Activated naive CD8-positive, alpha-beta T cell treated with anti-CD3 and anti-CD28 coated beads, Interleukin-2, amount 10 ng/mL, durations not matched to agents 7 days and 5 days (primary cell): Measurements from ENCODE around the gene BRMS1L. TPM values are rescaled to one million over a fixed set of nuclear protein-coding genes. Genes with fewer than 3 reads are reported as not detected.

ENCODE experiments used
- ATAC-seq: fragments of 150-1000 bp; cut with Tn5 transposase; one replicate; pipeline ENCODE4 v1.10.0; 2021; ENCODE audit warnings: low read depth, moderate library complexity
- POLR2A ChIA-PET: fragments of 350-600 bp; sonication (Branson Sonifier 250); formaldehyde crosslinking; loops from one replicate; lab custom pipeline; 2021; ENCODE audit warnings: antibody characterized with exemption; lab: Charles Lee
- DNase-seq: peaks from one replicate; pipeline ENCODE4 v3.0.0; 2021
- H3K27ac Mint-ChIP-seq: one replicate; pipeline ENCODE4 v1.8.0; 2022; ENCODE audit warnings: mild to moderate bottlenecking, mixed read lengths
- H3K27me3 Mint-ChIP-seq: one replicate; pipeline ENCODE4 v1.8.0; 2022; ENCODE audit warnings: mild to moderate bottlenecking, moderate library complexity, mixed read lengths
- H3K36me3 Mint-ChIP-seq: one replicate; pipeline ENCODE4 v1.8.0; 2021; ENCODE audit warnings: mild to moderate bottlenecking, mixed read lengths
- H3K4me1 Mint-ChIP-seq: one replicate; pipeline ENCODE4 v1.8.0; 2021; ENCODE audit warnings: mixed read lengths
- H3K4me3 Mint-ChIP-seq: one replicate; pipeline ENCODE4 v1.8.0; 2022; ENCODE audit warnings: mild to moderate bottlenecking, moderate library complexity, mixed read lengths
- H3K9me3 Mint-ChIP-seq: one replicate; pipeline ENCODE4 v1.8.0; 2021; ENCODE audit warnings: mixed read lengths
- total RNA-seq, 2 experiments: library from RNA; stranded (reverse); gene quantifications; one replicate each; pipeline ENCODE4 v1.2.3, GENCODE V29; 2021

The BRMS1L gene
- total RNA-seq, 2 experiments from 2014 or later = 5.0 to 7.8 TPM

DNA sequence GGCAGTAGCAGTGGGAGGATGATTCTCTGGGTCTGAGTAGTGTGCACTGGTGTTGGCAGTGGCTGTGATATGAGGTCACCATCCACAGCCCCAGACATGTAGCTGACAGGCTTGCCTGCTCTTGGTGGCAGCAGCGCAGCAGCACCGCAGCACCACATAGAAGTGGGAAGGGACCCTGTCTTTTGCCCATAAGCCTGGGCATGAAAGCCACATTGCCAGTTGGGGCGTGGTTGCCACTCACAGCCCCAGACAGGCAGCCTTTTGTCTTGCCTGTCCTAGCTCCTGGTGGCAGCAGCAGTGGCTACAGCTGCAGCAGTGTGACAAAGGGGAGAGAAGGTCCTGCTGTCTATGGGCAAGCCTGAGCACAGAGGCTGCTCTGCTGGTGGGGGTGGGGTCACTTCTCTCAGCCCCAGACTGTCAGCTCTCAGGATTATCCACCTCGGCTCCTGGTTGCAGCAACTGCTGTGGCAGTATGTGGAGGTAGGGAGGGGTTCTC lies 71.5 kb downstream of the BRMS1L start:
- H3K4me1 Mint-ChIP-seq = peaks cover 2% of the 10 kb centered on the region
- no peak overlapping the region for H3K4me3 Mint-ChIP-seq
- DNase-seq (no peak), ATAC-seq (no peak)
- H3K27ac Mint-ChIP-seq = no peak overlapping the region
- no peaks in the 10 kb centered on the region for H3K27me3 Mint-ChIP-seq
- peaks cover 21% of the 10 kb centered on the region for H3K9me3 Mint-ChIP-seq
- POLR2A ChIA-PET = no interaction called here
- peaks cover 7% of the 10 kb centered on the region for H3K36me3 Mint-ChIP-seq

DNA sequence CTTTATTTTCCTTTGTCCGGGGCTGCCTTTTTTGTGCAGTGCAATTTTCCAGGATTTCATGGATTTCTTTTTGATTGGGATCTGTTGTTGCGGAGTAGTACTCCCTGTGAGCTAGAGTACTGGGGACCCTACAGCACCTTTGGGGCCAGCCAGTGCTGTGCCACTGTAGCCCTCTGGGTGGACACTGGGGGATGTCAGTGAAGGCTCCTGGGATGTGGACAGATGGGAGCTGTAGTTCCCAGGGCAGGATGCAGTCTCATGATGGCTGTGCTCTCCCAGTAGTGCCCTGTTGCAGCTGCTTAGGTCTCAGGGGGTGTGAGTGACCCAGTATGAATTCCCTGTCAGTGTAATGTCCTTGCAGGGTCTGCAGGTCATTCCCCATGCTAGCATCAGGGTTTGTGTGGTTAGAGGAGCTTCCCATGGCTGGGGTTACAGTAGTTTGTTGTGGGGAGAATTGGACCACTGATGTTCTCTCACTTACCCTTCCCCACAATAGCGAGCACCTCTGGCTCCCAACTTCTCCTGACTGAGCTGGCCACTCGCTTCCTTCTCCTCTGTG lies 72.2 kb downstream of the BRMS1L start:
- Mint-ChIP-seq H3K9me3 (peaks cover 20% of the 10 kb centered on the region), H3K4me1 (peaks cover 2% of the 10 kb centered on the region)

DNA sequence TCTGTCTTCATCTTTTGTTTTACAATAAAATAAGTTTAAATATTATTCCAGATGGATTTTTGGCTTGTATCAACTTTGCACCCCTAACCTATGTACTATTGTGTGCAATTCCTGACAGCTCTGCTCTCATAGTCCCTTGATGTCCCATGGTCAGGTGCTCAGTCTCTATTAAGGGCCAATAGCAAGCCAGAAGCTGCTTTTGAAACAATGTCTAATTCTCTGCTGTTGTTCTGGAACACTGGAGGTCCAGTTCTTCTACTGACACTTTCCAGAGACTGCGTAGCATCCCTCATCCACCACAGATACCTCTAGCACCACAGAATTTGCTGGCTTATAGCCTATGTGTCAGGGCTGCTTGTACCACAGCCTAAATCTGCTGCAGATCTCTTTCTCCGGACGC lies 74.6 kb downstream of the BRMS1L start:
- POLR2A ChIA-PET = no interaction called here
- Mint-ChIP-seq H3K4me1 (peaks cover 2% of the 10 kb centered on the region), H3K4me3 (no peak overlapping the region), H3K27me3 (peaks cover 2% of the 10 kb centered on the region), H3K27ac (no peak overlapping the region), H3K36me3 (peaks cover 2% of the 10 kb centered on the region), H3K9me3 (peaks cover 6% of the 10 kb centered on the region)
- DNase-seq (no peak), ATAC-seq (no peak)

More for the DNA sequence above, 72.2 kb downstream of the BRMS1L start:
- POLR2A ChIA-PET = no interaction called here
- DNase-seq = no peak
- no peak for ATAC-seq
- H3K36me3 Mint-ChIP-seq = peaks cover 5% of the 10 kb centered on the region
- no peaks in the 10 kb centered on the region for H3K27me3 Mint-ChIP-seq
- H3K27ac Mint-ChIP-seq = no peak overlapping the region
- no peak overlapping the region for H3K4me3 Mint-ChIP-seq

DNA sequence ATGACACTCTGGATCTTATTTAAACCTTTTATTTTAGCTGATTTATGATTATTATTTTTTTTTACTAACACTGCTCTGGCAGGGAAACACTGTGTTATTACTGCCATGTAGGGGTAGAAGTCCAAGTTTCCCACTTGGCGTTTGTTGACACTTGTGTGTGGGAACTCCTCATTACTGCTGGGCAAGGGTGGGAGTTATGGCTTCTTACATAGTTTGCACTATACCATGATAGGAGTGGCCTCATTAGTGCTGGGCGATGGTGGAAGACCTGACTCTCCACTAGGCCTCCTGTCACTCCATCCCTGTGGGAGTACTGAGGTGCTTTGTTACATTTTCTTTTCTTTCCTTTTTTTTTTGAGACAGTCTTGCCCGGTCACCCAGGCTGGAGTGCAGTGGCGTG lies 83.5 kb downstream of the BRMS1L start:
- no peaks in the 10 kb centered on the region for H3K9me3 Mint-ChIP-seq
- ATAC-seq (no peak), DNase-seq (no peak)
- H3K4me1 Mint-ChIP-seq = no peaks in the 10 kb centered on the region
- H3K27me3 Mint-ChIP-seq = peaks cover 6% of the 10 kb centered on the region
- no peak overlapping the region for H3K4me3 Mint-ChIP-seq
- H3K27ac Mint-ChIP-seq = no peak overlapping the region
- POLR2A ChIA-PET = no interaction called here
- no peaks in the 10 kb centered on the region for H3K36me3 Mint-ChIP-seq

DNA sequence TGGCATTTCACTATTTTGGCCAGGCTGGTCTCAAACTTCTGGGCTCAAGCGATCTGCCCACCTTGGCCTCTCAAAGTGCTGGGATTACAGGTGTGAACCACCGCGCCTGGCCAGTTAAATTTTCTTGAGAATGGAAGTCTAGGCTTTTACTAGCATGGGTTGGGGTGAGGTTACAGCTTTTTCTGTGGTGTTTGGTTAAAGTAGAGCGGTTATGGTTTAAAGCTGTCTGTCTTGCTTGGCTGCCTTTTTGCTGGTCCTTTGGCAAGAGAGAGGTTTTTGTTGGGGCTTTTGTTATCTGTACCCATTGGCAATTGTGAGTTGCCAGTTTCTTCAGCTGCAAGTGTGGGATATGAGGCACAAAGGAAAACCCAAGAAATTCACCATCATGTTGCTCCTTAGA lies 84.1 kb downstream of the BRMS1L start:
- DNase-seq (no peak), ATAC-seq (no peak)
- Mint-ChIP-seq H3K27ac (no peak overlapping the region), H3K4me1 (no peaks in the 10 kb centered on the region), H3K4me3 (no peak overlapping the region), H3K36me3 (no peaks in the 10 kb centered on the region), H3K9me3 (no peaks in the 10 kb centered on the region), H3K27me3 (peaks cover 6% of the 10 kb centered on the region)
- POLR2A ChIA-PET = no interaction called here

DNA sequence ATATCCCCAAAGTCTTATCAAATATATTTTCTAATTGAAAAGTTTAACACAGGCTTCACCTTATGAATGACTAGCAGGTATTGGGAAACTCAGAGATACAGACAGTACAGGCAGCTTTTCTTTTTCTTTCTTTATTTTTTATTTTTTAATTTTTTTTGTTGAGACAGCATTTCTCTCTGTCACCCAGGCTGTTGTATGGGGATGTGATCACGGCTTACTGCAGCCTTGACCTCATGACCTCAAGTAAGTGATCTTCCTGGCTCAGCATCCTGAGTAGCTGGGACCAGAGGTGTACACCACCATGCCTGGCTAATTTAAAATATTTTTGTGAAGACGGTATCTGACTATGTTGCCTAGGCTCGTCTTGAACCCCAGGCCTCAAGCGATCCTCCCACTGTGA lies 85.0 kb downstream of the BRMS1L start:
- POLR2A ChIA-PET = no interaction called here
- no peak for DNase-seq
- no peak for ATAC-seq
- Mint-ChIP-seq H3K9me3 (no peaks in the 10 kb centered on the region), H3K4me1 (no peaks in the 10 kb centered on the region), H3K36me3 (no peaks in the 10 kb centered on the region), H3K4me3 (no peak overlapping the region), H3K27ac (no peak overlapping the region), H3K27me3 (peaks cover 6% of the 10 kb centered on the region)

DNA sequence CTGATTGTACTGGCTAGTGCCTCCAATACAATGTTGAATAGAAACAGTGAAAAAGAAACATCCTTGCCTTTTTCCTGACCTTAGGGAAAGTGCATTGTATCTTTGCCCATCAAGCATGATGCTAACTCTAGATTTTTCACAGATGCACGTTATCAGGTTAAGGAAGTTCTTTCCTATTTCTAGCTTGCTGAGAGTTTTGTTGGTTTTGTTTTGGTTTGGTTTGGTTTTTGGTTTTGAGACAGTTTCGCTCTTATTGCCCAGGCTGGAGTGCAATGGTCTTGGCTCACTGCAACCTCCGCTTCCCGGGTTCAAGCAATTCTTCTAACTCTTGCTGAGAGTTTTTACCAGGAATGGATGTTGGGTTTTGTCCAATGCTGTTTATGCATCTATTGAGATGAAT lies 89.0 kb downstream of the BRMS1L start:
- H3K27me3 Mint-ChIP-seq = peaks cover 4% of the 10 kb centered on the region

DNA sequence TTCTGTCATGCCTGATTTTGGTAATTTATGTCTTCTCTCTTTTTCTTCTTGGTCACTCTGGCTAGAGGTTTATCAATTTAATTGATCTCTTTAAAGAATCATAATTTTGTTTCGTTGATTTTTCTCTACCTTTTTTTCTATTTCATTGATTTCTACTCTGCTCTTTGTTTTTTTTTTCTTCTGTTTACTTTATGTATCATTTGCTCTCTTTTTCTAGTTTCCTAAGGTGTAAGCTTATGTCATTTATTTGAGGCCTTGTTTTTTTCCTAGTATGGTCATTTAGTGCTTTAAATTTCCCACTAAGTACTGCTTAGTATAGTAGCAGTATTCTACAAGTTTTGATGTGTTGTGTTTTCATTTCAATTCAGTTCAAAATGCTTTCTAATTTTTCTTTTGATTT lies 89.6 kb downstream of the BRMS1L start:
- DNase-seq (no peak), ATAC-seq (no peak)
- no peak overlapping the region for H3K27ac Mint-ChIP-seq
- H3K27me3 Mint-ChIP-seq = peaks cover 4% of the 10 kb centered on the region
- H3K36me3 Mint-ChIP-seq = peaks cover 6% of the 10 kb centered on the region
- no peak overlapping the region for H3K4me3 Mint-ChIP-seq
- POLR2A ChIA-PET = no interaction called here
- no peaks in the 10 kb centered on the region for H3K4me1 Mint-ChIP-seq
- peaks cover 13% of the 10 kb centered on the region for H3K9me3 Mint-ChIP-seq

More for the DNA sequence above, 89.0 kb downstream of the BRMS1L start:
- peaks cover 10% of the 10 kb centered on the region for H3K9me3 Mint-ChIP-seq
- H3K27ac Mint-ChIP-seq = no peak overlapping the region
- no peak overlapping the region for H3K4me3 Mint-ChIP-seq
- DNase-seq (no peak), ATAC-seq (no peak)
- POLR2A ChIA-PET = no interaction called here
- no peaks in the 10 kb centered on the region for H3K4me1 Mint-ChIP-seq
- H3K36me3 Mint-ChIP-seq = peaks cover 3% of the 10 kb centered on the region

Other genes with a start within 250 kb of the BRMS1L start
- gene RALGAPA1, start 17.0 kb upstream of the BRMS1L start, total RNA-seq = 10 to 100 TPM; 49.7 to 50.1 TPM